Kidney (tissue), 14 donors: ENCODE results near the gene KCNIP1. TPM values are rescaled to one million over a fixed set of nuclear protein-coding genes. Genes with fewer than 3 reads are reported as not detected.

Experiments used
- DNase-seq, 5 donors: peaks; one replicate each; pipeline ENCODE4 v3.0.0-alpha.2; 2013 to 2020
- FAIRE-seq: peaks from 2 replicates; lab custom pipeline; 2012; peaks lifted over from hg19 to GRCh38; lab: Jason Lieb, UNC
- H3K27ac ChIP-seq, 2 donors: one replicate each; pipeline ENCODE4 v1.7.0; 2013; ENCODE audit warnings: low read depth in 2 of 2, low read length in 2 of 2, inconsistent platforms in 1 of 2
- H3K27me3 ChIP-seq: one replicate; pipeline ENCODE4 v1.7.1; 2013; ENCODE audit warnings: low read length, inconsistent platforms; ENCODE audit not compliant: control insufficient read depth, insufficient read depth
- H3K36me3 ChIP-seq, 3 donors: one replicate each; pipeline versions ENCODE4 v1.7.0 to v1.7.1; 2013; ENCODE audit warnings: low read length in 3 of 3, control low read depth in 1 of 3, inconsistent platforms in 1 of 3; ENCODE audit not compliant: insufficient read depth in 3 of 3, control insufficient read depth in 2 of 3
- H3K4me1 ChIP-seq, 3 donors: one replicate each; pipeline versions ENCODE4 v1.7.0 to v1.7.1; 2013; ENCODE audit warnings: low read length in 3 of 3, inconsistent platforms in 1 of 3, low read depth in 1 of 3; ENCODE audit not compliant: control insufficient read depth in 2 of 3, insufficient read depth in 2 of 3
- H3K4me3 ChIP-seq, 3 donors: one replicate each; pipeline versions ENCODE4 v1.7.0 to v1.8.1; 2013; ENCODE audit warnings: low read length in 3 of 3, control low read depth in 1 of 3, inconsistent platforms in 1 of 3
- H3K9ac ChIP-seq, 3 donors: one replicate each; pipeline versions ENCODE4 v1.7.0 to v1.7.1; 2013; ENCODE audit warnings: low read length in 3 of 3, control low read depth in 1 of 3, inconsistent platforms in 1 of 3
- H3K9me3 ChIP-seq, 3 donors: one replicate each; pipeline versions ENCODE4 v1.7.0 to v1.7.1; 2013; ENCODE audit warnings: low read length in 3 of 3, control low read depth in 1 of 3, inconsistent platforms in 1 of 3; ENCODE audit not compliant: control insufficient read depth in 2 of 3, insufficient read depth in 1 of 3
- intact Hi-C: fragments of 100-400 bp; cut with DNase I; formaldehyde crosslinking; loops from one replicate; pipeline ENCODE4 v1.11.1; 2022
- polyA plus RNA-seq: library from polyadenylated mRNA; stranded (reverse); fragments of 350-450 nt; fragmentation: Illumina TruSeq; extraction: RNeasy Lipid Tissue Mini Kit (QIAGEN cat#74804); gene quantifications from one replicate; pipeline ENCODE4 v1.2.3, GENCODE V29; 2014; ENCODE audit warnings: low read depth, low replicate concordance; ENCODE audit not compliant: insufficient read depth
- total RNA-seq: library from RNA; stranded (reverse); fragmentation: NEBNext Ultra II Directional; extraction: Animal tissue kit (Norgen Biotek cat#: 25700); gene quantifications from one replicate; pipeline ENCODE4 v1.2.1, GENCODE V29; 2021
- TF ChIP-seq, protein P1 (sequence below): IDR thresholded peaks from 3 replicates; pipeline ENCODE4 v1.5.1; 2012; ENCODE audit warnings: mild to moderate bottlenecking, moderate library complexity, borderline replicate concordance; ENCODE audit not compliant: insufficient read depth; ENCODE audit errors: extremely low read depth
- donor health status: control.
- donor health status: control.
- donor health status: control.
- donor health status: control.
- donor health status: control.
- donor health status: DM: yes; HTN: yes; CAD: no.
- donor health status: Normal renal cell carcinoma (clear cell type).

KCNIP1 gene
- total and polyA plus RNA-seq, 2 donors from 2014 or later = 1.8 to 3.1 TPM

DNA sequence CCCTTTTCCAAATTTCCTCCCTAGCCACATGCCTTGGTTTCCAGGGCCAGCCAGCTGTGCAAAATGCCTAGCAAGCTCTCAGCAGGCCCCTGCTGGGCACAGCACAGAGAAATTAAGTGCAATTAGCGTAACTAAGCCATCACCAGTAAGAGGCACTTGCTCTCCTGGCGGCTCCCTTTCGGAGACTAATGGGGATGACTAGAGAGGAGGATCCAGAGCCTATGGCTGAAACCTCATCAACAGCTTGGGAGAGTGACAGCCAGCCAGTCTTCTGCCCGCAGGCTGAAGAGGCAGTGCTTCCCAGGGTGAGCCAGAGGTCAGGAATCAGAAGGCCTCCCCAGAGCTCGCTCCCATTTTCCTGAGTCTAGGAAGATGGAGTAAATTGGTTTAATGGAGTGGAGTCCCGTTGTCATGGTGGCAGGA is 108.4 kb downstream of the KCNIP1 start:
- no peaks in the 10 kb centered on the region for H3K27me3 ChIP-seq
- H3K36me3 ChIP-seq = no peaks in the 10 kb centered on the region
- no peak overlapping the region for H3K4me3 ChIP-seq
- no peaks in the 10 kb centered on the region for H3K9me3 ChIP-seq
- FAIRE-seq (no peak), DNase-seq (no peak)
- H3K4me1 ChIP-seq = no peaks in the 10 kb centered on the region
- intact Hi-C loops = no loop called here
- TF ChIP-seq, protein P1, sequence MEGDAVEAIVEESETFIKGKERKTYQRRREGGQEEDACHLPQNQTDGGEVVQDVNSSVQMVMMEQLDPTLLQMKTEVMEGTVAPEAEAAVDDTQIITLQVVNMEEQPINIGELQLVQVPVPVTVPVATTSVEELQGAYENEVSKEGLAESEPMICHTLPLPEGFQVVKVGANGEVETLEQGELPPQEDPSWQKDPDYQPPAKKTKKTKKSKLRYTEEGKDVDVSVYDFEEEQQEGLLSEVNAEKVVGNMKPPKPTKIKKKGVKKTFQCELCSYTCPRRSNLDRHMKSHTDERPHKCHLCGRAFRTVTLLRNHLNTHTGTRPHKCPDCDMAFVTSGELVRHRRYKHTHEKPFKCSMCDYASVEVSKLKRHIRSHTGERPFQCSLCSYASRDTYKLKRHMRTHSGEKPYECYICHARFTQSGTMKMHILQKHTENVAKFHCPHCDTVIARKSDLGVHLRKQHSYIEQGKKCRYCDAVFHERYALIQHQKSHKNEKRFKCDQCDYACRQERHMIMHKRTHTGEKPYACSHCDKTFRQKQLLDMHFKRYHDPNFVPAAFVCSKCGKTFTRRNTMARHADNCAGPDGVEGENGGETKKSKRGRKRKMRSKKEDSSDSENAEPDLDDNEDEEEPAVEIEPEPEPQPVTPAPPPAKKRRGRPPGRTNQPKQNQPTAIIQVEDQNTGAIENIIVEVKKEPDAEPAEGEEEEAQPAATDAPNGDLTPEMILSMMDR = no peak
- H3K27ac ChIP-seq = no peak overlapping the region
- no peak overlapping the region for H3K9ac ChIP-seq

DNA sequence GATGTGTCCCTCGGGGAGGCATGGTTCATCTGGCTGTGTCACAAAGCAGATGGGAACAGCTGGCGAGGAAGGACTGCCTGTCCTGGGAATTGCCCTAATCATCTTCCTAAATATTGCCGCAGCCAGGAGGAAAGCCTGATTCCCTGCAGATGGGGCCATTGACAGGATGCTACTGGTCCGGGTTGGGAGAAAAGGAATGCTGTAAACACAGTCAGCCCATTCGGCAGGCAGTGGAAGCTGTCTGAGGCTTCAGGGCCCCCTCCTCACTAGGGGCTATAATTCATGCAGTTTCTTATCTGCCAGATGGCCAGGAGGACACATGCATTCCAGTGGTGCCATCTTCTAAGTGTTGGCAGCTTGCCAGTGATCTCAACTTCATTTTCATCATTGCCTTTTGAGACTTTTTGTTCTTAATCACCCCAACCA is 110.3 kb downstream of the KCNIP1 start:
- H3K36me3 ChIP-seq = no peaks in the 10 kb centered on the region
- H3K9ac ChIP-seq = no peak overlapping the region
- no peak for FAIRE-seq
- DNase-seq = peak in 2 of 5 donors; percentile 36 to 44
- no peak overlapping the region for H3K4me3 ChIP-seq
- intact Hi-C loops = no loop called here
- no peak overlapping the region for H3K27ac ChIP-seq
- TF ChIP-seq, protein P1 = no peak
- no peaks in the 10 kb centered on the region for H3K9me3 ChIP-seq
- no peaks in the 10 kb centered on the region for H3K27me3 ChIP-seq
- no peaks in the 10 kb centered on the region for H3K4me1 ChIP-seq

DNA sequence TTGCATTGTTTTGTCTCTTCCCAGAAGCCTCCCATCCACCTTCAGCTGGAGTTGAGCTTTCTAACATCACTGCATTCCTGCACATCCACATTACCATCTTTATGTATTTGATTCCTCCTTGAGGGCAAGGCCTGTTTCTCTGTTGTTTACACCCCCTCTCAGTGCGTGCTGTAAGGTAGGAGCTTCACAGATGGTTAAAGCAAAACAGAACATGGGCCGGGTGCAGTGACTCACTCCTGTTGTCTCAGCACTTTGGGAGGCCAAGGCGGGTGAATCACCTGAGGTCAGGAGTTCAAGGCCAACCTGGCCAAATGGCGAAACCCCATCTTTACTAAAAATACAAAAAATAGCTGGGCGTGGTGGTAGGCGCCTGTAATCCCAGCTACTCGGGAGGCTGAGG is 110.9 kb downstream of the KCNIP1 start:
- H3K36me3 ChIP-seq = no peaks in the 10 kb centered on the region
- intact Hi-C loops = no loop called here
- no peak overlapping the region for H3K4me3 ChIP-seq
- H3K9ac ChIP-seq = no peak overlapping the region
- H3K27me3 ChIP-seq = no peaks in the 10 kb centered on the region
- TF ChIP-seq, protein P1 = no peak
- H3K9me3 ChIP-seq = no peaks in the 10 kb centered on the region
- no peak overlapping the region for H3K27ac ChIP-seq
- DNase-seq = peak in 1 of 5 donors; percentile 38
- FAIRE-seq = no peak
- H3K4me1 ChIP-seq = no peaks in the 10 kb centered on the region
